IPS DF 4.7 (cell line): ENCODE results near the gene JAM3.

Experiments used
- DNase-seq: peaks from one replicate; pipeline ENCODE4 v3.0.0-alpha.2; 2013; ENCODE audit warnings: low spot score; ENCODE audit errors: extremely low read depth

JAM3 gene

GRCh38 chr11:134039726-134040385, 29.0 kb upstream of the JAM3 start:
- DNase-seq, result no peak

GRCh38 chr11:134040386-134041302, 28.2 kb upstream of the JAM3 start:
- DNase-seq, result no peak

- DNase-seq, result no peak
Measured at GRCh38 chr11:134041349-134041748, 27.5 kb upstream of the JAM3 start.

GRCh38 chr11:134041791-134042696, 26.8 kb upstream of the JAM3 start:
- no peak for DNase-seq

GRCh38 chr11:134043821-134044420, 25.0 kb upstream of the JAM3 start:
- no peak for DNase-seq

GRCh38 chr11:134044514-134045284, 24.2 kb upstream of the JAM3 start:
- DNase-seq, result no peak

- no peak for DNase-seq
Measured at GRCh38 chr11:134045799-134046635, 22.9 kb upstream of the JAM3 start.

- DNase-seq, result no peak
Measured at GRCh38 chr11:134046681-134047449, 22.0 kb upstream of the JAM3 start.

- DNase-seq, result no peak
Measured at GRCh38 chr11:134047586-134047999, 21.3 kb upstream of the JAM3 start.

- no peak for DNase-seq
Measured at GRCh38 chr11:134048028-134048427, 20.8 kb upstream of the JAM3 start.

- DNase-seq, result no peak
Measured at GRCh38 chr11:134049303-134049702, 19.6 kb upstream of the JAM3 start.

- DNase-seq, result no peak
Measured at GRCh38 chr11:134050541-134051383, 18.1 kb upstream of the JAM3 start.

GRCh38 chr11:134052395-134052987, 16.4 kb upstream of the JAM3 start:
- no peak for DNase-seq

GRCh38 chr11:134052988-134053945, 15.6 kb upstream of the JAM3 start:
- no peak for DNase-seq

GRCh38 chr11:134055029-134055428, 13.8 kb upstream of the JAM3 start:
- DNase-seq, result no peak

GRCh38 chr11:134060316-134060715, 8.6 kb upstream of the JAM3 start:
- DNase-seq, result no peak
